Activated T-helper 2 cell treated with anti-CD3 and anti-CD28 coated beads, Interferon-gamma antibody, Interleukin-2, Interleukin-4, amounts not matched to agents 10 μg/mL and 5 μg/mL and 100 μg/mL, durations not matched to agents 14 hours and 24 hours and 36 hours (primary cell): Measurements from ENCODE around the gene MZT2B. TPM values are rescaled to one million over a fixed set of nuclear protein-coding genes. Genes with fewer than 3 reads are reported as not detected.
"Not testable (repeated sequence)": the region's sequence is repeated elsewhere in the genome, so short reads cannot be mapped to it uniquely, and the experiment has no call there.

Experiments
- DNase-seq: peaks from one replicate; pipeline ENCODE4 v3.0.0; 2021; ENCODE audit warnings: low spot score
- H3K27ac Mint-ChIP-seq: one replicate; pipeline ENCODE4 v1.8.0; 2021; ENCODE audit warnings: mixed read lengths
- H3K27me3 Mint-ChIP-seq: one replicate; pipeline ENCODE4 v1.8.0; 2021; ENCODE audit warnings: low read depth, mixed read lengths
- H3K36me3 Mint-ChIP-seq: one replicate; pipeline ENCODE4 v1.8.0; 2021; ENCODE audit warnings: low read depth, mixed read lengths
- H3K4me1 Mint-ChIP-seq: one replicate; pipeline ENCODE4 v1.8.0; 2021; ENCODE audit warnings: low read depth, mixed read lengths
- H3K4me3 Mint-ChIP-seq: one replicate; pipeline ENCODE4 v1.8.0; 2021; ENCODE audit warnings: low read depth, mild to moderate bottlenecking, moderate library complexity, mixed read lengths
- H3K9me3 Mint-ChIP-seq: one replicate; pipeline ENCODE4 v1.8.0; 2021; ENCODE audit warnings: mixed read lengths
- intact Hi-C: fragments of 100-400 bp; cut with micrococcal nuclease; formaldehyde crosslinking; loops from one replicate; pipeline ENCODE4 v1.15.1; 2023
- total RNA-seq: library from RNA; stranded (reverse); gene quantifications from 2 replicates; pipeline ENCODE4 v1.2.3, GENCODE V29; 2022

MZT2B gene
- total RNA-seq, 1 donor from 2014 or later = 376 TPM

GRCh38 chr2:130169163-130169562 lies 12.9 kb upstream of the MZT2B start:
- not testable (repeated sequence) for H3K4me1 Mint-ChIP-seq
- Mint-ChIP-seq H3K36me3 (peaks cover 66% of the 10 kb centered on the region), H3K27ac (peak overlapping the region; percentile 61)

GRCh38 chr2:130169896-130170295 lies 12.2 kb upstream of the MZT2B start:
- H3K27ac Mint-ChIP-seq = no peak overlapping the region
- H3K9me3 Mint-ChIP-seq = no peaks in the 10 kb centered on the region
- no peaks in the 10 kb centered on the region for H3K27me3 Mint-ChIP-seq
- intact Hi-C loops = no loop called here
- H3K4me1 Mint-ChIP-seq = peaks cover 7% of the 10 kb centered on the region
- peaks cover 59% of the 10 kb centered on the region for H3K36me3 Mint-ChIP-seq
- H3K4me3 Mint-ChIP-seq = no peak overlapping the region
- no peak for DNase-seq

More at GRCh38 chr2:130169163-130169562, 12.9 kb upstream of the MZT2B start:
- H3K9me3 Mint-ChIP-seq, intact Hi-C loops, H3K27me3 Mint-ChIP-seq, H3K4me3 Mint-ChIP-seq, DNase-seq: not testable (repeated sequence)

- DNase-seq, H3K27ac Mint-ChIP-seq, H3K27me3 Mint-ChIP-seq, intact Hi-C loops, H3K9me3 Mint-ChIP-seq, H3K4me1 Mint-ChIP-seq, H3K4me3 Mint-ChIP-seq: not testable (repeated sequence)
- H3K36me3 Mint-ChIP-seq = peaks cover 46% of the 10 kb centered on the region
Measured at GRCh38 chr2:130174866-130175265, 7.2 kb upstream of the MZT2B start.

GRCh38 chr2:130180404-130181324 lies 1.4 kb upstream of the MZT2B start:
- peak overlapping the region; percentile 95 for H3K27ac Mint-ChIP-seq
- peaks cover 26% of the 10 kb centered on the region for H3K36me3 Mint-ChIP-seq
- H3K9me3 Mint-ChIP-seq, H3K27me3 Mint-ChIP-seq, H3K4me1 Mint-ChIP-seq, DNase-seq: not testable (repeated sequence)
- intact Hi-C loops = loop anchor here (1.0 to 5.0 kb wide), 3 partner anchors 152 to 1312 kb away; partner anchors contain the start of genes IMP4 and MZT2A
- H3K4me3 Mint-ChIP-seq = peak overlapping the region; percentile 92

GRCh38 chr2:130181325-130181879 lies 660 bp upstream of the MZT2B start, which contains the start of gene SMPD4:
TSS of gene SMPD4 (minus strand) at chr2:130181602. CDS start at chr2:130176592, 5,010 bp downstream.
- Mint-ChIP-seq H3K4me3 (peak within 1 kb of the TSS; percentile 92), H3K27me3 (no peaks in the 10 kb centered on the region), H3K36me3 (peaks cover 27% of the 10 kb centered on the region), H3K4me1 (peaks cover 9% of the 10 kb centered on the region), H3K9me3 (no peaks in the 10 kb centered on the region), H3K27ac (peak within 1 kb of the TSS; percentile 95)
- intact Hi-C loops = loop anchor here (1.0 to 5.0 kb wide), 3 partner anchors 151 to 1311 kb away; partner anchors contain the start of genes IMP4 and MZT2A
- peak; percentile 95 for DNase-seq

GRCh38 chr2:130182826-130183511 lies 907 bp downstream of the MZT2B start:
- not testable (repeated sequence) for DNase-seq, H3K4me1 Mint-ChIP-seq, H3K27me3 Mint-ChIP-seq, H3K9me3 Mint-ChIP-seq
- Mint-ChIP-seq H3K4me3 (peak overlapping the region; percentile 82), H3K36me3 (peaks cover 22% of the 10 kb centered on the region), H3K27ac (peak overlapping the region; percentile 76)
- intact Hi-C loops = loop anchor here (5.0 kb wide), 1 partner anchor 1309 kb away; the partner anchor contains the start of gene MZT2A

- no peak for DNase-seq
- Mint-ChIP-seq H3K36me3 (peaks cover 21% of the 10 kb centered on the region), H3K9me3 (no peaks in the 10 kb centered on the region), H3K27ac (peak overlapping the region; percentile 77), H3K4me1 (peaks cover 9% of the 10 kb centered on the region), H3K4me3 (peak overlapping the region; percentile 82), H3K27me3 (no peaks in the 10 kb centered on the region)
- intact Hi-C loops = loop anchor here (5.0 kb wide), 1 partner anchor 1309 kb away; the partner anchor contains the start of gene MZT2A
Measured at GRCh38 chr2:130183512-130184373, 1.7 kb downstream of the MZT2B start.

- peaks cover 9% of the 10 kb centered on the region for H3K4me1 Mint-ChIP-seq
- no peaks in the 10 kb centered on the region for H3K9me3 Mint-ChIP-seq
- DNase-seq = no peak
- intact Hi-C loops = no loop called here
- peaks cover 21% of the 10 kb centered on the region for H3K36me3 Mint-ChIP-seq
- H3K4me3 Mint-ChIP-seq = no peak overlapping the region
- H3K27ac Mint-ChIP-seq = no peak overlapping the region
- no peaks in the 10 kb centered on the region for H3K27me3 Mint-ChIP-seq
Measured at GRCh38 chr2:130185436-130185835, 3.4 kb downstream of the MZT2B start.

- Mint-ChIP-seq H3K36me3 (peaks cover 20% of the 10 kb centered on the region), H3K4me3 (no peak overlapping the region), H3K4me1 (peaks cover 9% of the 10 kb centered on the region), H3K9me3 (no peaks in the 10 kb centered on the region), H3K27me3 (no peaks in the 10 kb centered on the region), H3K27ac (no peak overlapping the region)
- DNase-seq = no peak
- intact Hi-C loops = no loop called here
Measured at GRCh38 chr2:130185896-130186295, 3.8 kb downstream of the MZT2B start.

- Mint-ChIP-seq H3K27ac (no peak overlapping the region), H3K9me3 (no peaks in the 10 kb centered on the region), H3K4me3 (no peak overlapping the region), H3K4me1 (peaks cover 9% of the 10 kb centered on the region), H3K27me3 (no peaks in the 10 kb centered on the region), H3K36me3 (peaks cover 22% of the 10 kb centered on the region)
- no peak for DNase-seq
- intact Hi-C loops = no loop called here
Measured at GRCh38 chr2:130186391-130186790, 4.3 kb downstream of the MZT2B start.

- Mint-ChIP-seq H3K4me1 (peaks cover 9% of the 10 kb centered on the region), H3K36me3 (peaks cover 28% of the 10 kb centered on the region), H3K9me3 (no peaks in the 10 kb centered on the region), H3K27me3 (no peaks in the 10 kb centered on the region), H3K27ac (no peak overlapping the region), H3K4me3 (no peak overlapping the region)
- no peak for DNase-seq
- intact Hi-C loops = no loop called here
Measured at GRCh38 chr2:130187268-130187667, 5.2 kb downstream of the MZT2B start.
